HS-27A (cell line): ENCODE results near the gene PROCA1.
"Not testable (repeated sequence)": the region's sequence is repeated elsewhere in the genome, so short reads cannot be mapped to it uniquely, and the experiment has no call there.

Experiments used
- DNase-seq: peaks from one replicate; pipeline ENCODE4 v3.0.0-alpha.2; 2012; ENCODE audit warnings: low read depth, missing footprints

Gene PROCA1

GRCh38 chr17:28669918-28670317 is 41.8 kb downstream of the PROCA1 start:
- no peak for DNase-seq

- no peak for DNase-seq
Measured at GRCh38 chr17:28667870-28668269, 43.8 kb downstream of the PROCA1 start.

DNA sequence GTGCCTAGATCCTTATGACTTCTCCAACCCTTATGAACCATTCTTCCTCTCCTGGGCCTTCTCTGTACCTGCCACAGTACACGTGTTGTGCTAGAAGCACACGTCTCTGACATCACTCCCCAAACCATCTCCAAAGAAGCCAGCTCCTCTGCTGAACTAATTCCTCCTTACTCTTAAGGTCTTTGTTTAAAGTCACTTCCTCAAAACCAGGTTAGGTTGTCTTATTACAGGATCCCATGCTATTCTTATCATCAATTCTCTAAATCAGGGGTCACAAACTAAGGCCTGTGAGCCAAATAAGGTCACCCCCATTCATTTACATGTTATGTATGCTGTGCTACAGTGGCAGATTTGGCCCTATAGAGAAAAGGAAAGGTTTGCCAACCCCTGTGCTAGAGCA is 45.7 kb downstream of the PROCA1 start:
- no peak for DNase-seq

- DNase-seq: no peak
Measured at GRCh38 chr17:28663723-28664122, 48.0 kb downstream of the PROCA1 start.

DNA sequence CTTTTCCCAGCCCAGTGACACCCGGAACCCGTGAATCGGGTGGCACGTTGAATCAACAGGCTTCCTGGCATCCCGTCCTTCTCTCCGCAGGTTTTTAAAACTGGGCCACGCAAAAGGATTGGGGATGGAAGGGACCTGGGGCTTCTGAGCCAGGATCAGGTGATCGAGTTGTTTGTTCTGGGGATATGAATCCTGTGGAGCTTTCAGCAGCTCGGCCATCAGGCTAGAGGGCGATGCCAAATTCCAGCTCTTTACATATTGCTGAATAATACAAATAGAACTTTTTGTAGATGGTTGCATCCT is 49.2 kb downstream of the PROCA1 start:
- DNase-seq: no peak

DNA sequence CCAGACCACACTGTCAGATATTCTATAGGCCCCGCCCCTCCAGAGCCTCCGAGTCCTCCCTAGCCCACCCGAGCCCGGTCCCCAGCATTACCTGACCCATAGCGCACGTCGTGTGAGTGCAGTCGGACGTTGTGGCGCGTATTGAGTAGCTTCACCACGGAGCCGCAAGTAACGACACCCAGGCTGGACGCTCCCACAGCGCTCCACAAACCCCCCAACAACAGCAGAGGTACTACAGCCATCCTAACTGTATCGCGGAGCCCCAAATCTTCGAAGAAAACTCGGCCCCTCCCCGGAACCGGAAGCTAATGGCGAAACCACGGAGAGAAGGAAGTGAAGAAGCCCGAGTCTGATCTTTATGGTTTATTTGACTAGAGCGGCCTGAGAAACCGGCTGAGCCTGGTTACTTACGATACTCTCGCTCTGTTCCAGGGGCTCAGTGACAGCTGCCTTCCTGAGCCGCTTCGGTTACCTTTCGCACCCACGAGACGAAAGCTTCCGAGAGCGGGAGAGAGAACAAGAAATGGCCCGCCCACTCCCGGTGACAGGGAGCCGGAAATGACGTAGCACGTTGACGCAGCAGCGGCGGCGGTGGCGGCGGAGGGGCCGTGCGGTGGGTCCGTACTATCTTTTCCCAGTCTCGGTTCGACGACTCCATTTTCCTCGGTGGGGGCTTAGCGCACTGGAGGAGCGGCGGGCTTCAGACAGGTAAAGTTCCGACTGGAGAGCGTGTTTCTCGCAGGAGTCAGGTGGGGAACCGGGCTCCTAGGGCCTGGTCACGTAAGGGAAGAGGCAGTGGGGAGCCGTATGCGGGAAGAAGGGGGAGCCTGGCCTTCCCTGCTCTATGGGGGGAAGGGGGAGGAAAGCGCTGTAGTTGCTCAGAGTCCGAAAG is 49.8 kb downstream of the PROCA1 start, which contains the start of the genes SDF2 and SUPT6H:
Gene SDF2, minus strand, starts transcription at position 272 of the 892 bp plus-strand sequence. Its CDS starts 30 bp downstream, at position 242.
Gene SUPT6H, plus strand, starts transcription at position 571 of the 892 bp plus-strand sequence. CDS start 11,197 bp downstream, outside the sequence.
- DNase-seq: peak; percentile 54

DNA sequence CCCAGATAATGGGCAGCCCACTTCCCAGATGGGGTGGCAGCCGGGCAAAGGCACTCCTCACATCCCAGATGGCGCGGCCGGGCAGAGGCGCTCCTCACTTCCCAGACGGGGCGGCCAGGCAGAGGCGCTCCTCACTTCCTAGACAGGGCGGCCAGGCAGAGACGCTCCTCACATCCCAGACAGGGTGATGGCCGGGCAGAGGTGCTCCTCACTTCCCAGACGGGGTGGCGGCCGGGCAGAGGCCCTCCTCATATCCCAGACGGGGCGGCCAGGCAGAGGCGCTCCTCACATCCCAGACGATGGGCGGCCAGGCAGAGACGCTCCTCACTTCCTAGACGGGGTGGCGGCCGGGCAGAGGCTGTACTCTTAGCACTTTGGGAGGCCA is 52.2 kb downstream of the PROCA1 start:
- not testable (repeated sequence) for DNase-seq

- DNase-seq: not testable (repeated sequence)
Measured at GRCh38 chr17:28658766-28659496, 52.8 kb downstream of the PROCA1 start.

DNA sequence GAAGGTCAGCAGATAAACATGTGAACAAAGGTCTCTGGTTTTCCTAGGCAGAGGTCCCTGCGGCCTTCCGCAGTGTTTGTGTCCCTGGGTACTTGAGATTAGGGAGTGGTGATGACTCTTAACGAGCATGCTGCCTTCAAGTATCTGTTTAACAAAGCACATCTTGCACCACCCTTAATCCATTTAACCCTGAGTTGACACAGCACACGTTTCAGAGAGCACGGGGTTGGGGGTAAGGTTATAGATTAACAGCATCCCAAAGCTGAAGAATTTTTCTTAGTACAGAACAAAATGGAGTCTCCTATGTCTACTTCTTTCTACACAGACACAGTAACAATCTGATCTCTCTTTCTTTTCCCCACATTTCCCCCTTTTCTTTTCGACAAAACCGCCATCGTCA is 53.3 kb downstream of the PROCA1 start:
- DNase-seq: not testable (repeated sequence)

- DNase-seq: no peak
Measured at GRCh38 chr17:28657756-28658155, 53.9 kb downstream of the PROCA1 start.

DNA sequence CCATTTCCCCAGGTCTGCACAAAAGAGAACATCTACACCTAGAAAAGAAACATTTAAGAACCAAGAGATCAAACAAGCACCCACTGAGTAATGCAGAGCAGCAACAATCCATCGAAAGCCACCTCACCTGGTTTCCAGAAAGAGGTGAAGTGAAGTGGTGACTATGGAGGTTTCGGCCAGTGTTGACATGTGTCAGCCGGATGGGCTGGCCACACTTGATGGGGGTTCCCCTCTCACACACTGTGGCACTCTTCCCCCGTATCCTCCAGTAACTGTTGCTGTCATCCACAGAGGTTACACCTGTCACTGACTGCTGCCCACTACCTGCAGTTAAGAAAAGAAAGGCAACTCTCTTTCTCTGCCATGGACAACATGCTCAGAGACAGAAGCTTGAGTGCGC is 56.5 kb downstream of the PROCA1 start:
- DNase-seq: no peak
